Upper lobe of left lung (tissue), 4 donors: Measurements from ENCODE around the gene ATP9B.

Experiments
- CTCF ChIP-seq, 6 experiments: fragments of 450-650 bp in 4 of 6; fragments of 200-600 bp in 2 of 6; sonication (generic) in 2 of 6; IDR thresholded peaks; one replicate each; pipeline ENCODE4 v1.5.1; 2016 to 2019; ENCODE audit warnings: antibody characterized with exemption in 6 of 6
- EP300 ChIP-seq, 4 donors: sonication (generic); formaldehyde crosslinking; IDR thresholded peaks; one replicate each; pipeline ENCODE4 v1.5.1; 2017; ENCODE audit warnings: antibody characterized with exemption in 4 of 4, control low read depth in 2 of 4
- POLR2A ChIP-seq, 4 donors: fragments of 450-650 bp; IDR thresholded peaks; one replicate each; pipeline ENCODE4 v1.5.1; 2016 to 2017; ENCODE audit warnings: antibody characterized with exemption in 4 of 4, mild to moderate bottlenecking in 2 of 4
- POLR2AphosphoS5 ChIP-seq, 2 donors: sonication (generic); formaldehyde crosslinking; IDR thresholded peaks; one replicate each; pipeline ENCODE4 v1.5.1; 2017; ENCODE audit warnings: antibody characterized with exemption in 2 of 2

- TF ChIP-seq POLR2AphosphoS5 (IDR thresholded peaks at IDR 0.05) (no peak), POLR2A (IDR thresholded peaks at IDR 0.05) (no peak), CTCF (IDR thresholded peaks at IDR 0.05) (no peak), EP300 (IDR thresholded peaks at IDR 0.05) (no peak)
These were observed 266.7 kb downstream of the ATP9B start for GRCh38 chr18:79335833-79336360.
